H1 (cell line): Measurements from ENCODE around the gene IL17RE. TPM values are rescaled to one million over a fixed set of nuclear protein-coding genes. Genes with fewer than 3 reads are reported as not detected.

Source experiments
- BCL11A ChIP-seq, 2 experiments: IDR thresholded peaks; one replicate each; pipeline ENCODE4 v1.6.1; 2011; ENCODE audit warnings: low read depth in 2 of 2, low read length in 2 of 2, mild to moderate bottlenecking in 2 of 2
- KDM1A ChIP-seq: fragments of 200-600, 300-600 bp; sonication (generic); IDR thresholded peaks from 2 replicates; pipeline ENCODE4 v1.7.1; 2016; ENCODE audit warnings: mild to moderate bottlenecking, low read length, borderline replicate concordance
- KDM4A ChIP-seq: IDR thresholded peaks from one replicate; pipeline ENCODE4 v1.7.1; 2012; ENCODE audit warnings: low read depth, mild to moderate bottlenecking, moderate library complexity, low read length, inconsistent platforms; ENCODE audit not compliant: severe bottlenecking
- MAFK ChIP-seq: IDR thresholded peaks from 2 replicates; pipeline ENCODE4 v1.6.1; 2012; ENCODE audit warnings: low read depth, mild to moderate bottlenecking, improper control_type of control experiment, low read length
- SIN3A ChIP-seq, 2 experiments: IDR thresholded peaks in 1 of 2; conservative IDR thresholded peaks in 1 of 2; 2 replicates each; pipeline ENCODE4 v1.6.1; 2011 to 2012; ENCODE audit warnings: low read length in 2 of 2, improper control_type of control experiment in 1 of 2, low read depth in 1 of 2, mild to moderate bottlenecking in 1 of 2
- SIX5 ChIP-seq: IDR thresholded peaks from 2 replicates; pipeline ENCODE4 v1.6.1; 2011; ENCODE audit warnings: mild to moderate bottlenecking, low read depth, low read length
- TAF1 ChIP-seq: IDR thresholded peaks from 2 replicates; pipeline ENCODE4 v1.6.1; 2011; ENCODE audit warnings: mild to moderate bottlenecking, low read depth, low read length
- TEAD4 ChIP-seq: IDR thresholded peaks from 2 replicates; pipeline ENCODE4 v1.6.1; 2012; ENCODE audit warnings: low read depth, low read length, inconsistent platforms, mixed read lengths
- polyA plus RNA-seq, 7 experiments: library from polyadenylated mRNA; depleted of rRNA in 3 of 7; stranded (reverse) in 5 of 7; unstranded in 2 of 7; fragments of >200 nt in 5 of 7; fragments of 200-250 nt in 2 of 7; gene quantifications; 1 replicate in 5 of 7; 2 replicates in 1 of 7; 4 replicates in 1 of 7; pipeline versions ENCODE4 v1.2.1 to v1.2.3, GENCODE V29; 2011 to 2013; ENCODE audit warnings: missing spikeins in 2 of 7, mixed read lengths in 2 of 7
- total RNA-seq: library from RNA; stranded (reverse); fragmentation: NEBNext Ultra II Directional; extraction: Animal tissue kit (Norgen Biotek cat#: 25700); gene quantifications from 2 replicates; pipeline ENCODE4 v1.2.1, GENCODE V29; 2021
- TF ChIP-seq, protein P1 (sequence below): IDR thresholded peaks from 2 replicates; pipeline ENCODE4 v1.6.1; 2012; ENCODE audit warnings: inconsistent platforms
- TF ChIP-seq, protein P2 (sequence below), 3 experiments: IDR thresholded peaks; 1 replicate in 2 of 3; 2 replicates in 1 of 3; pipeline versions ENCODE4 v1.5.1 to v1.6.1; 2011; ENCODE audit warnings: low read length in 3 of 3, mild to moderate bottlenecking in 3 of 3, inconsistent platforms in 2 of 3, low read depth in 1 of 3, moderate library complexity in 1 of 3; ENCODE audit not compliant: insufficient read depth in 1 of 3; ENCODE audit errors: control extremely low read depth in 1 of 3

The IL17RE gene
- total and polyA plus RNA-seq, 2 of the 8 experiments (the other 6 are each of a cell fraction or from before 2014, with no cell fraction given): 3.4 to 4.9 TPM

DNA sequence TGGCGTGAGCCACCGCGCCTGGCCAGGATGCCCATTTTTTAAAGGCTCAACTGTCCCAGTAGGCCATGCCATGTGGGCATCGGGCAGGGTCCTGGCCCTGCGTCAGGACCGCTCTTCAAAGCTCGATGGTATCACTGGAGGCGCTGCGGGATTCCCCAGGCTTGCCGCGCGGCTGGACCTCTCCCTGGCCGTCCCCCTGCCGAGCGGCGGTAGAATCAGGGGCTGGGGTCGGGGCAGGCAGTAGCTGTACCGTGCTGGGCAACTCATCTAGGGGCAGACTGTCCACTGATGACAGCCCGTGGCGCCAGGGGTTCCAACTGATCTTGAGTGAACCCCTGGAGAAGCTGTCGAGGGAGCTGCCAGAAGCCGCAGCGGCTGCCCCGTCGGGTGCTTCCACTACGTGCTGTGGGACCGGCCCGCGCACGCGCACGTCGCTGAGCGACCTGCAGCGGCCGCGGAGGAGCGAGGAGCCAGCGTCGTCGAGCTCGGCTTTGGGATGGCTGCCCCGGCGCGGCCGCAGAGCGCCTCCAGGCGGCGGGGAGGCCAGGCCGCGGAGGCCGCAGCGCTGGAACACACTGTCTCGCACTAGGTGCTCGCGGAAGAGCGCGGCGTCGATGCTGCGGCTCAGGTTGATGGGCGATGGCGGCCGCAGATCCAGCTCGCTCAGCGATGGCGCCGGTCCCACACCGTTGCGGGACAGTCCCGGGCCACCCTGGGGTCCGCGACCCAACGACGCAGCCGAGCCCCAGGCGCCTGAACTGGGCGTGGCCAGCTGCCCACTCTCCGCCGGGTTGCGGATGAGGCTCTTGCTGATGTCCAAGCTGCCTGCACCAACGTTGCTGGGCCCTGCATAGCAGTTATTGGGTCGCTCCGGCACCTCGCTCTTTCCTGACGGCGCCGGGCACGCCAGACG lies 43.7 kb downstream of the IL17RE start (continued):
- TF ChIP-seq TAF1 (peak; percentile 47), SIN3A (conservative IDR thresholded peaks at IDR 0.05 in 1 of 2, IDR thresholded peaks at IDR 0.05 in 1 of 2; ENCODE audit: low read depth in 1 of 2, low read length in 2 of 2) (no peak), SIX5 (no peak), MAFK (no peak), KDM4A (peak; percentile 67), TEAD4 (no peak), KDM1A (peak; percentile 20; the same call in 1 of the 2 replicates), BCL11A (IDR thresholded peaks at IDR 0.05; ENCODE audit: low read depth in 2 of 2, low read length in 2 of 2) (no peak)
- TF ChIP-seq, protein P1, sequence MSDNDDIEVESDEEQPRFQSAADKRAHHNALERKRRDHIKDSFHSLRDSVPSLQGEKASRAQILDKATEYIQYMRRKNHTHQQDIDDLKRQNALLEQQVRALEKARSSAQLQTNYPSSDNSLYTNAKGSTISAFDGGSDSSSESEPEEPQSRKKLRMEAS: peak; percentile 76
- TF ChIP-seq, protein P2, sequence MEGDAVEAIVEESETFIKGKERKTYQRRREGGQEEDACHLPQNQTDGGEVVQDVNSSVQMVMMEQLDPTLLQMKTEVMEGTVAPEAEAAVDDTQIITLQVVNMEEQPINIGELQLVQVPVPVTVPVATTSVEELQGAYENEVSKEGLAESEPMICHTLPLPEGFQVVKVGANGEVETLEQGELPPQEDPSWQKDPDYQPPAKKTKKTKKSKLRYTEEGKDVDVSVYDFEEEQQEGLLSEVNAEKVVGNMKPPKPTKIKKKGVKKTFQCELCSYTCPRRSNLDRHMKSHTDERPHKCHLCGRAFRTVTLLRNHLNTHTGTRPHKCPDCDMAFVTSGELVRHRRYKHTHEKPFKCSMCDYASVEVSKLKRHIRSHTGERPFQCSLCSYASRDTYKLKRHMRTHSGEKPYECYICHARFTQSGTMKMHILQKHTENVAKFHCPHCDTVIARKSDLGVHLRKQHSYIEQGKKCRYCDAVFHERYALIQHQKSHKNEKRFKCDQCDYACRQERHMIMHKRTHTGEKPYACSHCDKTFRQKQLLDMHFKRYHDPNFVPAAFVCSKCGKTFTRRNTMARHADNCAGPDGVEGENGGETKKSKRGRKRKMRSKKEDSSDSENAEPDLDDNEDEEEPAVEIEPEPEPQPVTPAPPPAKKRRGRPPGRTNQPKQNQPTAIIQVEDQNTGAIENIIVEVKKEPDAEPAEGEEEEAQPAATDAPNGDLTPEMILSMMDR (IDR thresholded peaks at IDR 0.05; ENCODE audit: control extremely low read depth in 1 of 3, insufficient read depth in 1 of 3, low read depth in 1 of 3, low read length in 3 of 3): peak in 2 of 3 experiments; percentile 89 to 92; a peak in 3 of 4 replicates
